ENCODE data around the gene ZNF891.
A peak's percentile ranks its signal among the peaks of the same experiment; 100 is the strongest.

The ZNF891 gene

DNA sequence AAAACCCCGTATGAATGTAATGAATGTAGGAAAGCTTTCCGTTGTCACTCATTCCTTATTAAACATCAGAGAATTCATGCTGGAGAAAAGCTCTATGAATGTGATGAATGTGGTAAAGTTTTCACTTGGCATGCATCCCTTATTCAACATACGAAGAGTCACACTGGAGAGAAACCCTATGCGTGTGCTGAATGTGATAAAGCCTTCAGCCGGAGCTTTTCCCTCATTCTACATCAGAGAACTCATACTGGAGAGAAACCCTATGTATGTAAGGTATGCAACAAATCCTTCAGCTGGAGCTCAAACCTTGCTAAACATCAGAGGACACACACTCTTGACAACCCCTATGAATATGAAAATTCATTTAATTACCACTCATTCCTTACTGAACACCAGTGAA is 23.8 kb downstream of the ZNF891 start:
- ChIA-PET POLR2A (no interaction called here), CTCF (no interaction called here)
- TF ChIP-seq ZNF384 (IDR thresholded peaks at IDR 0.05) (no peak), TARDBP (IDR thresholded peaks at IDR 0.05) (no peak), ARNT (IDR thresholded peaks at IDR 0.05) (no peak), CTBP1 (IDR thresholded peaks at IDR 0.05; ENCODE audit: borderline replicate concordance) (no peak), BHLHE40 (IDR thresholded peaks at IDR 0.05; ENCODE audit: borderline replicate concordance) (no peak), HDGF (IDR thresholded peaks at IDR 0.05; ENCODE audit: borderline replicate concordance) (no peak)
- TF ChIP-seq, protein P1, sequence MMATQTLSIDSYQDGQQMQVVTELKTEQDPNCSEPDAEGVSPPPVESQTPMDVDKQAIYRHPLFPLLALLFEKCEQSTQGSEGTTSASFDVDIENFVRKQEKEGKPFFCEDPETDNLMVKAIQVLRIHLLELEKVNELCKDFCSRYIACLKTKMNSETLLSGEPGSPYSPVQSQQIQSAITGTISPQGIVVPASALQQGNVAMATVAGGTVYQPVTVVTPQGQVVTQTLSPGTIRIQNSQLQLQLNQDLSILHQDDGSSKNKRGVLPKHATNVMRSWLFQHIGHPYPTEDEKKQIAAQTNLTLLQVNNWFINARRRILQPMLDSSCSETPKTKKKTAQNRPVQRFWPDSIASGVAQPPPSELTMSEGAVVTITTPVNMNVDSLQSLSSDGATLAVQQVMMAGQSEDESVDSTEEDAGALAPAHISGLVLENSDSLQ (IDR thresholded peaks at IDR 0.05), result no peak
- DNase-seq (ENCODE audit: extremely low spot score), result no peak

DNA sequence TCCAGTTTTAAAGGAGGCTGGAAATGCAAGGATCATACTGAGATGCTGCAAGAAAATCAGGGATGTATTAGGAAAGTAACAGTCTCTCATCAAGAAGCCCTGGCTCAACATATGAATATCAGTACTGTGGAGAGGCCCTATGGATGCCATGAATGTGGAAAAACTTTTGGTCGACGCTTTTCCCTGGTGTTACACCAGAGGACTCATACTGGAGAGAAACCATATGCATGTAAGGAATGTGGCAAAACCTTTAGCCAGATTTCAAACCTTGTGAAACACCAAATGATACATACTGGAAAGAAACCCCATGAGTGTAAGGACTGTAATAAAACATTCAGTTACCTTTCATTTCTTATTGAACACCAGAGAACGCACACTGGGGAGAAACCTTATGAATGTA is 24.5 kb downstream of the ZNF891 start:
- ChIA-PET CTCF (no interaction called here), POLR2A (no interaction called here)

DNA sequence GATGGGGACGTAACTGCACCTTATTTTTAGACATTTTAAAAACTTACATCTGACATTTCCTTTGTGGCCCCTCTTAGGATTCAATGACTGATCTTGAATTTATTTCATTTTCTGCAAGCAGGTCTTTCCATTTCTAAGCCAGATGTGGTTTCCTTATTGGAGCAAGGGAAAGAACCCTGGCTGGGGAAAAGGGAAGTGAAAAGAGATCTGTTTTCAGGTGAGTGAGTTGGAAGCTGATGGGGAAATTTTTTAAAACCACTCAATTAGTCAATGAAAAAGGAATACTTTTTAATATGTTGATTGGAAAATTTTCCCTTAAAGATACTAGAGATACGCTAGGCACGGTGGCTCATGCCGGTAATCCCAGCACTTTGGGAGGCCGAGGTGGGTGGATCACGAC is 46.7 kb downstream of the ZNF891 start:
- CTCF ChIA-PET, result no interaction called here
- no peak for TF ChIP-seq ELF4 (IDR thresholded peaks at IDR 0.05)
- no peak for TF ChIP-seq L3MBTL2 (conservative IDR thresholded peaks at IDR 0.05)
- no peak for TF ChIP-seq HDGF (IDR thresholded peaks at IDR 0.05; ENCODE audit: borderline replicate concordance)
- TF ChIP-seq CTBP1 (IDR thresholded peaks at IDR 0.05; ENCODE audit: borderline replicate concordance), result no peak
- TF ChIP-seq FOXK2 (IDR thresholded peaks at IDR 0.05), result no peak
- no peak for TF ChIP-seq FOXA1 (IDR thresholded peaks at IDR 0.05)
- TF ChIP-seq BHLHE40 (IDR thresholded peaks at IDR 0.05; ENCODE audit: borderline replicate concordance), result no peak
- TF ChIP-seq SUZ12 (IDR thresholded peaks at IDR 0.05), result no peak
- no peak for TF ChIP-seq NFRKB (IDR thresholded peaks at IDR 0.05)
- TF ChIP-seq TARDBP (IDR thresholded peaks at IDR 0.05), result no peak
- TF ChIP-seq, protein P1 (IDR thresholded peaks at IDR 0.05), result no peak
- TF ChIP-seq ARNT (IDR thresholded peaks at IDR 0.05), result no peak
- TF ChIP-seq ZNF384 (IDR thresholded peaks at IDR 0.05), result no peak
- no peak for TF ChIP-seq FOXM1 (IDR thresholded peaks at IDR 0.05; ENCODE audit: borderline replicate concordance)
- TF ChIP-seq SP1 (IDR thresholded peaks at IDR 0.05), result no peak
- no peak for TF ChIP-seq LEF1 (IDR thresholded peaks at IDR 0.05; ENCODE audit: borderline replicate concordance)
- DNase-seq (ENCODE audit: extremely low spot score), result no peak
- POLR2A ChIA-PET, result no interaction called here

More for the DNA sequence above, 24.5 kb downstream of the ZNF891 start:
- no peak for DNase-seq (ENCODE audit: extremely low spot score)
- TF ChIP-seq HDGF (IDR thresholded peaks at IDR 0.05; ENCODE audit: borderline replicate concordance), result no peak
- TF ChIP-seq FOXM1 (IDR thresholded peaks at IDR 0.05; ENCODE audit: borderline replicate concordance), result no peak
- TF ChIP-seq LEF1 (IDR thresholded peaks at IDR 0.05; ENCODE audit: borderline replicate concordance), result no peak
- no peak for TF ChIP-seq BHLHE40 (IDR thresholded peaks at IDR 0.05; ENCODE audit: borderline replicate concordance)
- TF ChIP-seq CTBP1 (IDR thresholded peaks at IDR 0.05; ENCODE audit: borderline replicate concordance), result no peak
- no peak for TF ChIP-seq L3MBTL2 (conservative IDR thresholded peaks at IDR 0.05)
- no peak for TF ChIP-seq SUZ12 (IDR thresholded peaks at IDR 0.05)
- no peak for TF ChIP-seq ELF4 (IDR thresholded peaks at IDR 0.05)
- no peak for TF ChIP-seq FOXK2 (IDR thresholded peaks at IDR 0.05)
- TF ChIP-seq, protein P1 (IDR thresholded peaks at IDR 0.05), result no peak
- no peak for TF ChIP-seq ARNT (IDR thresholded peaks at IDR 0.05)
- TF ChIP-seq ZNF384 (IDR thresholded peaks at IDR 0.05), result no peak
- no peak for TF ChIP-seq NFRKB (IDR thresholded peaks at IDR 0.05)
- no peak for TF ChIP-seq SP1 (IDR thresholded peaks at IDR 0.05)
- TF ChIP-seq FOXA1 (IDR thresholded peaks at IDR 0.05), result no peak
- TF ChIP-seq TARDBP (IDR thresholded peaks at IDR 0.05), result no peak

DNA sequence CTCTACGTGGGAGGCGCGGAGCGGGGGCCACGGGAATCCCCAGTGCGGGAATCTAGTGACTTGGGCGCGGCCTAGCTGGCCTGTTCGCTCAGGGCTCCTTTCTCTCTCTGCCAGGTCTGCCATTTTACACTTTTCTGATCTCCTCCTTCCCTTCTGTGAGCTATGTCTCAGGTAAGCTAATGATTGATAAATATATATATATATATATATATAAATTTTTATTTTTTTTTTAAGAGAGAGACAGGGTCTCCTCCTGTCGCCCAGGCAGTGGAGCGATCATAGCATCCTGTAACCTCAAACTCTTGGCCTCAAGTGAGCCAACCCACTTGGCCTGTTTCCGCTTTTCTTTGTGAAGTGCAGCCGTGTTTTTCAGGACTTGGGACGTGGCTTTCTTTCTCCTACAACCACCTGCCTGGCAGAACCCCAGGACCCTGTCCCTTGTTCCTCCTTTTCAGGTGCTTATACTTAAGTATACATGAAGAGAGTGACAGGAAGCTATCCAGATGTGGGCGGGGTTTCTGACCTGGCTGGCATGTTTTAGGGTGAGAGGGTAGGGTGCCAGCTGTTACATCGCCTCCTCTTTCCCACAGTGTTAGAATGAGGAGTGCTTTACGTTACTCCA is 48.8 kb downstream of the ZNF891 start:
- ChIA-PET CTCF (no interaction called here), POLR2A (interaction anchor here (2.4 kb wide), 1 partner anchor 49 kb away, joined by 7 read pairs; the partner anchor contains the start of genes ZNF10 and ZNF891)
- TF ChIP-seq ARNT (IDR thresholded peaks at IDR 0.05), result no peak
- TF ChIP-seq, protein P1 (IDR thresholded peaks at IDR 0.05), result no peak
- no peak for TF ChIP-seq SUZ12 (IDR thresholded peaks at IDR 0.05)
- no peak for TF ChIP-seq FOXK2 (IDR thresholded peaks at IDR 0.05)
- TF ChIP-seq SP1 (IDR thresholded peaks at IDR 0.05), result no peak
- no peak for TF ChIP-seq TARDBP (IDR thresholded peaks at IDR 0.05)
- TF ChIP-seq BHLHE40 (IDR thresholded peaks at IDR 0.05; ENCODE audit: borderline replicate concordance), result no peak
- no peak for TF ChIP-seq LEF1 (IDR thresholded peaks at IDR 0.05; ENCODE audit: borderline replicate concordance)
- TF ChIP-seq NFRKB (IDR thresholded peaks at IDR 0.05), result no peak
- DNase-seq (ENCODE audit: extremely low spot score), result no peak

DNA sequence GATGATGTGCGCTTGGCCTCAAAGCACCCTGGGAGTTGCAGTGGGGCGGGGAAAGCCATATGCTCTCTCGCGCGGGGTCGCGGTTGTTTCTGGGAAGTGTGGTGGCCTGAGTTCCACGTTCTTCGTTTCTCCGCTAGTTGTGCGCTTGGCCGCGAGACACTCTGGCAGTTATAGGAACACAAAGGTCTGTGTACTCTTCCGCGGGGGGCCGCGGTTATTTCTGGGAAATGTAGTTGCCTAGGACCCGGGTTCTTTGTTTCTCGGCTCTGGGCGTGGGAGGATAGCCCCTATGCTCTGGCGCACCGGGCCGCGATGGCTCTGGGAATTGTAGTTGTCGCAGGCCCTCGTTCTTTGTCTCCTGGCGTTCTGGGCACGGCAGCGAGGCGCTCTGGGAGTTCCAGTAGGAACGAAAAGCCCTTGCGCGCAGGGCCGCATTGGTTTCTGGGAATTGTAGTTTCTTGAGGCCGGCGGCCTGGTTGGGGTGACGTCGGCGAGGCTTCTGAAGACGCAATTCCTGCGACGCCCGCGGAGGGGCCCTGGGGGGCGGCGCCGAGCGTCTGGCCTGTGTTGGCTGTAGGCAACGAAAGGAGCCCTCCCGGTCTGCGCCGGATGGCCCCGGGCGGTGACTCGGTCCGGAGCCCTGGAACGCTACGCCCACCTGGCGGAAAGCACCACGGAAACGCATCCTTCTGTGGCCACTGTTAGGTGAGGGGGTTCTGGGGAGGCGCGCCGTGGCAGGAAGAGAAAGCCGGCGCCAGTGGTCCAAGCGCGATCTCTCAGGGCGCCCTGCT is 49.5 kb downstream of the ZNF891 start, which contains the start of gene ZNF140:
ZNF140 (plus strand) TSS at position 556 of the 791 bp plus-strand sequence. CDS start 398 bp downstream, outside the sequence.
- TF ChIP-seq BHLHE40 (IDR thresholded peaks at IDR 0.05; ENCODE audit: borderline replicate concordance) (no peak), FOXK2 (IDR thresholded peaks at IDR 0.05) (no peak), ELF4 (IDR thresholded peaks at IDR 0.05) (no peak), FOXA1 (IDR thresholded peaks at IDR 0.05) (no peak), FOXM1 (IDR thresholded peaks at IDR 0.05; ENCODE audit: borderline replicate concordance) (peak; percentile 81; the same call in 1 of the 2 replicates), SUZ12 (IDR thresholded peaks at IDR 0.05) (0 out of 2 replicates have a peak, but pooled peaks have one; percentile 67), ARNT (IDR thresholded peaks at IDR 0.05) (no peak), CTBP1 (IDR thresholded peaks at IDR 0.05; ENCODE audit: borderline replicate concordance) (no peak), ZNF384 (IDR thresholded peaks at IDR 0.05) (no peak), LEF1 (IDR thresholded peaks at IDR 0.05; ENCODE audit: borderline replicate concordance) (no peak), NFRKB (IDR thresholded peaks at IDR 0.05) (no peak), HDGF (IDR thresholded peaks at IDR 0.05; ENCODE audit: borderline replicate concordance) (no peak), SP1 (IDR thresholded peaks at IDR 0.05) (no peak), TARDBP (IDR thresholded peaks at IDR 0.05) (no peak), L3MBTL2 (conservative IDR thresholded peaks at IDR 0.05) (peak; percentile 95)
- TF ChIP-seq, protein P1 (IDR thresholded peaks at IDR 0.05), result no peak
- CTCF ChIA-PET, result no interaction called here
- POLR2A ChIA-PET, result interaction anchor here (0.6 to 2.4 kb wide), 7 partner anchors 43 to 193 kb away, joined by 3 to 7 read pairs (median 3); partner anchors contain the start of genes CHFR, ZNF10, ZNF268 and ZNF891
- DNase-seq (ENCODE audit: extremely low spot score), result peak; percentile 85
